Fibroblast of skin of left quadriceps (primary cell): ENCODE data around the gene PIAS4.

Experiments used
- DNase-seq, 2 experiments: peaks; one replicate each; pipeline ENCODE4 v3.0.0-alpha.2; 2013; ENCODE audit warnings: low read depth in 2 of 2

PIAS4 gene

DNA sequence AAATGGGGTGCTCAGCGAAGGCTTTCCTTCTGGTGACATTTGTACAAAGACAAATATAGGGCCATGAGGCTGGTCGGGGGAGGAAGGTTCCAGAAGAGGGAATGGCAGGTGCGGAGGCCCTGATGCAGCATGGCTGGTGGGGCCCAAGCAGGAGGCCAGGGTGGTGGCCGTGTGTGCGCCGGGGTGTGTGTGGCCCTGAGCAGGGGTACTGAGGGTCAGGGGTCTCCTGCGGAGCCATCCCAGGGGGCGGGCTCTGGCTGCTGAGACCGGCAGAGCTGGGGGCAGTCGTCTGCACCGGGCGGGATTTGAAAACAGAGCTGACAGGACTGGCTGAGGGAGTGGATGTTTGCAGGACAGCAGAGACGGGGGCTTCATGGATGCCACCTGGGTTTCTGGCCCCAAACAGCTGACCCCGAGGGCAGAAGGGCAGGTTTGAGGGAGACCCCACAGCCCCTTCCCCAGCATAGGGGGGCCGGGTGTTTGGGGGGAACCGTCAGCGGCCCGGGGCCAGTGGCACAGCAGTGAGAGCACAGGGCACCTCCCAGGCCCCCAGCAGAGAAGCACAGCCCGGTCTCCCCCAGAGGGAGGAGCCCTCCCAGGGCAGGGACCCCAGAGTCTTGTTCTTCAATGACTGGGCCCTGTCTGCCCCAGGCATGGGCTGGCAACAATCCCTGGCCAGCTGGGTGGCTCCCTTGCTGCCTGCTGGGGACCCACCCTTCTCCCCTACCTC lies 11.4 kb downstream of the PIAS4 start:
- DNase-seq, result no peak

DNA sequence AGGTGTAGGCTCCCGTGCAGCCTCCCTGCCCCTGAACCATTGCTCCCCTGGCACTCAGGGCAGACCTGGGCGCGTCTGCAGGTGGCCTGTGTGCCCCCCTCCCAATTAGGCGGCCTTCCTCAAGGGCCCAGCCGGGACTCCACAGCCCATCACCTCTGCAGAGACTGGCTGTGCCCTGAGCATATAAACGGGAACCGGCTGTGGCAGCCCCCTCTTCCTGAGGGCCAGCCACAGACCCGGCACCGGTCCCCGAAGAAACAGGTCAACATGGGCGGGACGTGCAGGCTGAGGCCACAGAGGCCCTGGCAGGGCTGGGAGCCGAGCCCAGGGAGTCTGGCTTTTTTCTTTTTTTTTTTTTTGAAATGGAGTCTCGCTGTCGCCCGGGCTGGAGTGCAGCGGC lies 12.0 kb downstream of the PIAS4 start:
- no peak for DNase-seq

DNA sequence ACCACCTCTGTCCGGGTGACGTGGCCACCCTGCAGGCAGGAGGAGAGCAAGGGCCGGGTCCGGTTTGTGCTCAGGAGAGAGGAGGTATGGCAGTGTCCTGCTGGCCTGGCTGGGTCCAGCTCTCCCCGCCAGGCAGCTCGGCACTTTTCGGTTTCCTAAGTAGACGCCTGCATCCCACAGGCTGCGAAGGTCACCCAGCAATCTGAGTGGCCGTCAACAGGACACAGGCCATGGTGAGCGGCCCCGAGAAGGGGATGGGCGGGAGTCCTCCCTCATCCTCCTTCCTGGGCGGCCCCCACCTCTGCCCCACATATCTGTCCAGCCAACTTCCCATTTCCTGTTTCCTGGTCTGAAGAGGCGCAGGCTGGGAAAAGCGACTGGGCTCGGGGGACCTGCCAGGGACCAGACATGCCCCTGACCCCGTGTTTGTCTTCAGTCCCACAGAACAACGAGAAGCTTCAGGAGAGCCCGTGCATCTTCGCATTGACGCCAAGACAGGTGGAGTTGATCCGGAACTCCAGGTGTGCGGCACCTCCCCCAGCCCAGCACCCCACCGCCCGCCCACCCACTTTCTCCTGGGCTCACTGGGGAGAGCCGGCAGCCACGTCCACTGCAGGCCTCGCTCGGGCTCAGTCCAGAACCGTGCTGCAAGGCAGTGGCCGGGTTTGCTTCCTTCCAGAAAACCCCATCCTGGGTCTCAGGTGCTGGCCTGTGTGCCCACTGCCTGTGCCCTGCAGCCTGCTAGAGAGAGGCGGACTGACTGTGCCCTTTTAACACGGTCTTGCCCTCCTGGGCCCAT lies 16.3 kb downstream of the PIAS4 start:
- DNase-seq, result no peak

DNA sequence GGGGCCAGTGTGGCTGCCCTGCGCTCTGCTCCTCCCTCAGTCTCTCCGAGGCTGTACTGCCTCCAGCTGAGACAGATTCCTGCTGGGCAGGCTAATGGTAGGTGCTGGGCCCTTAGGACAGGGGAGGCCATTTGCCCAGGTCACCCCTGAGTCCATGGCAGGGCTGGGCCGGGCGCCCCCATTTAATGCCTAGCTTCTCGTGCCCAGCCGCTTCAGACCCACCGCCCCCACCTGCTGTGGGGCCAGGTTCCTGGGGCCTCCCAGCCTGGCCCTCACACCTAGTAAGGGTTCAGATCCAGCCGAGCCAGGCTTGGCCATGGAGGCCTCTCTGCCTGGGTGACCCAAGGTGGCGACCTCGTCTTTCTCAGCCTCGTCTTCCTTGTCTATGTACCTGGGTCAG lies 17.8 kb downstream of the PIAS4 start:
- no peak for DNase-seq

DNA sequence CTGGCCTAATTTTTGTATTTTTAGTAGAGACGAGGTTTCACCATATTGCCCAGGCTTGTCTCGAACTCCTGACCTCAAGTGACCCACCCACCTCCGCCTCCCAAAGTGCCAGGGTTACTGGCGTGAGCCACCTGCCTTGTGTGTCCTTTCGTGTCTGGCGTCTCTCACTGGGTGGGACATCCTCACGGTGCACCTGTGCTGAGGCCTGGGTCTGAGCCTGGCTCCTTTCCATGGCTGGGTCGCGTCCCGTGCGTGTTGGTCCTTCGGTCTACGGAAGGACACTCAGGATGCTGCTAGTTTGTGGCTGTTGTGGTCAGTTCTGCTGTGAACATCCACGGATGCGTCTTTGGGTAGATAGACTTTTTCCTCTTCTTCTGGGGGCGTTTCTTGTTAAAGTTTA lies 19.6 kb downstream of the PIAS4 start:
- no peak for DNase-seq

DNA sequence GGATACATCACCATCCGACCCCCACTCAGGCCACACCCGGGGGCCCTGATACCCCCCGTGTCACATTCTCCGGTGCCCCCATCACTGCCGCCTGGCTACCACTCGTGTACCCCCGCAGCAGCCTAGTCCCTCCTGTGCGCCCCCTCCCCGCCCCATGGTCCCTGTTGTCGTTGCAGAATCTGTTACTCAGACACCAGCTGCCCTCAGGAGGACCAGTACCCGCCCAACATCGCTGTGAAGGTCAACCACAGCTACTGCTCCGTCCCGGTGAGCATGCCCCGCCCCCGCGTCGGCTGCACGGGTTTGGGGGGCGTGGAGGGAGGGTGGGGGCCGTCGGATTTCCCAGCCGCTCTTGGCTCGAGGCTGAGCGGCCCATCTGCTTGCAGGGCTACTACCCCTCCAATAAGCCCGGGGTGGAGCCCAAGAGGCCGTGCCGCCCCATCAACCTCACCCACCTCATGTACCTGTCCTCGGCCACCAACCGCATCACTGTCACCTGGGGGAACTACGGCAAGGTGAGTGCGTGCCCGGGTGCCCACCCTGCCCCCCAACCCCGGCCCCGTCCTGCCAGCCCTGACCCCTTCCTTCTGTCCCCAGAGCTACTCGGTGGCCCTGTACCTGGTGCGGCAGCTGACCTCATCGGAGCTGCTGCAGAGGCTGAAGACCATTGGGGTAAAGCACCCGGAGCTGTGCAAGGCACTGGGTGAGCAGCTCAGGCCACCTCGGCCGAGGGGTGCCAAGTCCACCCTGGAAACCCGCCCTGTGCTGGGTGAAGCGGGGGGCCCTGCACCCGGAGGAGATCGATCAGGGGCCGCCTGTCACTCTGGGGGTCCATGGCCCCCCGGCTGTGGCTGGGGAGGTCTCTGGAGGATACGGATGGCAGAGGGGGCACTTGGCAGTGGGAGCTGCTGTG lies 21.1 kb downstream of the PIAS4 start:
- no peak for DNase-seq

DNA sequence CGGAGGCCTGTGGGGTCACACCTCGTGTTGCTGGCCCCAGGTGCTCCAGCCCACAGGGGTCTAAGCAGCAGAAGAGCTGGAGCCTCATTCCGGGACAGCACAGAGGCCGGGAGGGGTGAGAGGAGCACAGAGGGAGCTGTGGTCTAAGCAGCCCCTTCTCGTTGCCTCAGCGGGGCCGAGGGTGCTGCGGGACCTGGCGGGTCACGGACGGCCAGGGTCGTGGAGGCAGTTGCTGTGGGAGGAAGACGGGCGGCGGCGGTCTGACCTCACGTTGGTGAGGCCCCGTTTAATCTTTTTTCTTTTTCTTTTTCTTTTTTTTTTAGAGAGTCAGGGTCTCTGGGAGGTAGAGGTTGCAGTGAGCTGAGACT lies 21.7 kb downstream of the PIAS4 start:
- no peak for DNase-seq

DNA sequence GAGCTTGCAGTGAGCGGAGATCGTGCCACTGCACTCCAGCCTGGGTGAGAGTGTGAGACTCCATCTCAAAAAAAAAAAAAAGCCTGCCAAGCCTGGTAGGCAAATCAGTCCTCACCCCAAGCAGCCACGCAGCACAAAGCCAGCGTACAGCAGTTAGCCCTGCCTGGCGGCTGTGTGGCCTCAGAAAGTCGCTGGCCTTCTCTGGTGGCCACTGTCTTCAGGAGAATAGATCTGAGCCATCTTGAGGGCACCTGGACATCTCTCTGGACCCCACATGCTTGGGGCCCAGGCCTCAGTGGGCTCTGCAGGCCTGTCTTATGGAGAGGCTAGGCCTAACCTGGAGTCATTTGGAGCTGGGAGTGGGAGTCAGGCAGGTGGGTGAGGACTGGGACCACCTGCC lies 23.0 kb downstream of the PIAS4 start:
- no peak for DNase-seq

DNA sequence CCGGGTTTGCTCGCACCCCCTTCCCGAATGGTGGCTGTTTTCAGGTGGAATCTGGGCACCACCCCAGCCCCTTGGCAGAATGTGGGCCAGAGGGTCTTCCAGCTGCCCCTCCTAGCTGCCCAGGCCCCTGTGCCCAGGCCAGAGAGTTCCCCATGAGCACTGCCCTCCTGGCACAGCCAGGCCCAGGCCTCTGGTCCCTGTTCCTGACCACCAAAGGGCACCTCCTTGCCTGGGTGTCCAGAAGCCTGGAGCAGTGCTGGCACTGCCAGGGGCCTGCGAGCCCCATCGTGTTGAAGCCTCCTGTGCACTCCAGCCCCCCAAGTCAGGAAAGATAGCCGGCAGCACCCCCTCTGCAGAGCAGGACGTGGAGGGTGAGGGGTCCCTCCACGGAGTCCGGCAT lies 23.4 kb downstream of the PIAS4 start:
- no peak for DNase-seq

DNA sequence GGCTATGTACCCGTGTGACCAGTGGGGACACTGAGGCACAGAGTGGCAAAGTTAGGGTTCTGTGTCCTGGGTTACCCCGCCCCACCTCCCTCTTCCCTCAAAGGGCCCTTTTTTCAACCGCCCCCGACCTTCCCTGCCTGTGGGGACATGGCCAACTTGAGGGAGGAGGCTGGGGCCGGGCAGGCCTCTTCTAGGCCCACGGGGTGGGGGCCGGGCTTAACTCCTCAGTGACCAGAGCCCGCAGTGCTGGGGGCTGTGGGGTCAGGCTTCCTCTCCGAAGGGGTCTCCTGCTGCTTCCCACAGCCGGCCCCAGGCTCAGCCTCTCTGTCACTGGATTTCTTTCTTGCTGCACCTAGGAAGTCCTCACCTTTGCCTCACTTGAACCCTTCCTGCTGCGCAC lies 23.9 kb downstream of the PIAS4 start:
- DNase-seq, result no peak

DNA sequence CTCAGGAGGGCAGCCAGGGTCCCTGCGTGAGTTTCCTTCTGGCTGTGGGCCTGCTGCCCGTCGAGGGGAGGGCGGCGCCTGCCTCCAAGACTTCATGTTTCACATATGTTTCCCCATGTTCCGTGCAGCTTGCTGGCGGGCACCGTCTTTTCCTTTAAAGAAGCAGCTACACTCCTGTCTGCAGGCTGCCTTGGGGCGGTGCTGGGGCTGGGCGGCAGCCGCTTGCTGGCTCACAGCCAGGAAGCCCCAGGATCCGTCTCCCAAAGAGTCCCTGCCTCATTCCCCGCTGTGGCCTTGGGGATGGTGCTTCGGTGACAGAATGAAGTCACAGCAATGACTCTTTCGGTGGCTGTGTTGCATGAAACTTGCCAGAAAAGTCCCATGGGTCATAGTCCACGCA lies 24.9 kb downstream of the PIAS4 start:
- DNase-seq, result no peak

DNA sequence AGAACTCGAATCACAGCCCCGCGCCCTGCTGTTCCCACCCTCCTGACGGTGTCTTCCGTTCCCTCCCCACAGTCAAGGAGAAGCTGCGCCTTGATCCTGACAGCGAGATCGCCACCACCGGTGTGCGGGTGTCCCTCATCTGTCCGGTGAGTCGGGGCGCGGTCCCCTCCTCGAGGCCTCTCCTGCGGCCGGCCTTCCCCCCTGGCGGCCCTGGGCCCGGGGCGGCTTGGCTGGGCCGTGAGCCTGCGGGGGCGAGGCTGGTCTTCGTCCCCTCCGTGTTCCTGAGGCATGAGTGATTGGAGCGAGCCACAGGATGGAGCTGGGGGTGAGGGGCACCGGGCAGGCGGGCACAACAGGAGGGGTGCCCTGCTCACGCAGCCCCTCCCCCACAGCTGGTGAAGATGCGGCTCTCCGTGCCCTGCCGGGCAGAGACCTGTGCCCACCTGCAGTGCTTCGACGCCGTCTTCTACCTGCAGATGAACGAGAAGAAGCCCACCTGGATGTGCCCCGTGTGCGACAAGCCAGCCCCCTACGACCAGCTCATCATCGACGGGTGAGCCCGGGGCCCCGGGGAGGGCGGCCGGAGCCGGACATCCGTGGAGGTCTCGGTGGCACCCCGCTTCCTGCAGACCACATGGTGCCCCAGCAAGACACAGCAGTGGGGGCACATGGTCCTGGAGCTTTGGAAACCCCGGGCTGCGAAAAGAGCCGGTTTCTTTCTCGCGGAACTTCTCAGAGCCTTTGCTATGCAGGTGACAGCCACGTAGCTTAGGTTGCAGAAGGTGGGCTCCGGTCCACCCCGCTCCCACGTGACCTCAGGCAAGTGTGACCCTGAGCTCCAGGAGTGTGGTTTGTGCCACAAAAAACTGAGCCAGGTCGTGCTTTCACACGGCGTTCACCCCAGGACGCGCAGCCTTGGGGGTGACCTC lies 25.8 kb downstream of the PIAS4 start:
- no peak for DNase-seq

DNA sequence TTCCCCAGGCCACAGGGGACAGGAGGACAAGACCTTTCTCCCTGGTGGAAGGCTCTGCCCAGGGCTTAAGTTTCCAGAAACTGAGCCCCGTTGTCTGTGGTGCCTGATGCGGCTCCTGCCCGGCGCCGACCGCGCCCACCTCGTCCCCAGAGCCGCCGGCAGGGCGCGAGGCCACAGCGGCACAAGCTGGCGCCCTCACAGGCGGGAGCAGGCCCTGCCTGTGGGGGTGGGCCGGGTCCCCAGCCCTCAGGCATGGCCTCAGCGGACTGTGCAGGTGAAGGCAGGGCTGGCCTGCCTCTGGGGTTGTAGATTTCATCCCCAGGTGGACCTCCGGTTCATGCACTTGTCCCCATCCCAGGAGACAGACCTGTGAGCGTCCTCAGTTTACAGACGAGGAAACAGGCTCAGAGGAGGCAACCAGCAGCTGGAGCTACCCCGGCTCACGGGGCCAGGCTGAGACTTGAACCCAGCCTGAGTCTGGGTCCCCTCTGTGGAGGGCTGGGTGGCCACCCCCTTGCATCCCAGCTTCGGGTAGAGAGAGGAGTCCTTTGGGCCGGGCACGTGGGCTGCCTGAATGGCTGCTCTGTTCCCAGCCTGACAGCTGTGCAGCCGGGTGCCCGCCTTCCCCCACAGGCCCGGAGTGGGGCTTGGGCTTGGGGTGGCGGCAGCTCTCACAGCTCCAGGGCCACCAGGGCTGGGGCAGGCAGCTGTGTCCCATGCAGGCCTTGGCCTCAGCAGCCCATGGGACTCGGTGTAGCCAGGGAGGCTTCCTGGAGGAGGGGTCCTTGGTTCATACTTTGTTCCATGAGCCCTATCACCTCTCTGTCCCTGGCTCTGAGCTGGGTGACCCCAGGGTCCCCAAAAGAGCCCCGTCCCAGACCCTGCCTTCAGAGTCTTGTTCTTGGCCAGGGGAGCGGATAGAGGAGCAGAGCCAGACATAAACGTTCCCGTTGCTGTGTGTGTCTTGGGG lies 26.8 kb downstream of the PIAS4 start:
- no peak for DNase-seq

DNA sequence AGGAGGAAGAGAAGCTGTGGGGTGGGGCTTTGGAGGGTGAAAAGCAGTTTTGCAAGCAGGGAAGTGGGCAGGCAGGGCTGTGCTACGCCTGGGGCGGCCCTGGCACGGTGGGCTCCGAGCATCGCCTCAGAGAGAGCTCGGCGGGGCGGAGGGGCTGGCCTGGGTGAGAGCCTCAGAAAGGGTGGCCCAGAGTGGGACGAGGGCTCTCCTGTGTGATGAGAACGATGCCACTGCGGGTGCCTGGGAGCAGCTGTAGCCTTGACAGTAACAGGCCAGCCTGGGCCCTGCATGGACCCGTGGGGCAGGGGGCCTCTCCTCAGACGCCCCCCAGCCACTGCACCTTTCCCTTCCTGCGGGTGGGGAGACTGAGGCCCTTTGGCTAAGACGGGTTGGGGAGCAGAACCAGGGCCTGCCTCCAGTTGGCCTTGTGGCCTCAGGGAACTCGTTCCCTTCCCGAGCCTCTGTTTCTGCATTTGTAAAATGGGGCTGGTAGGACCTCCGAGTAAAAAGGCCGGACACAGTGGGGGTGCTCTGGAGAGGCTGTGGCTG lies 27.6 kb downstream of the PIAS4 start:
- DNase-seq, result no peak

DNA sequence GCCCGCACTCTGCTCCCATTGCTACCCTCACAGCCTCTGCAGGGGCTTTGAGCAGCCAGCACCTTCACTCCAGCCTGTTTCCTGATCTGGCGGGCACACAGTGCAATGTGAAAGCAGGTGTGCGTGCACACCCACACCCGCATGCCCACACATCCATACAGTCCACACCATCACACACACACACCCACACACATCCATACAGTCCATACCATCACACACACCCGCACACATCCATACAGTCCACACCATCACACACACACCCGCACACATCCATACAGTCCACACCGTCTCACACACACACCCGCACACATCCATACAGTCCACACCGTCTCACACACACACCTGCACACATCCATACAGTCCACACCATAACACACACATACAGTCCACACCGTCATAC lies 28.0 kb downstream of the PIAS4 start:
- no peak for DNase-seq

DNA sequence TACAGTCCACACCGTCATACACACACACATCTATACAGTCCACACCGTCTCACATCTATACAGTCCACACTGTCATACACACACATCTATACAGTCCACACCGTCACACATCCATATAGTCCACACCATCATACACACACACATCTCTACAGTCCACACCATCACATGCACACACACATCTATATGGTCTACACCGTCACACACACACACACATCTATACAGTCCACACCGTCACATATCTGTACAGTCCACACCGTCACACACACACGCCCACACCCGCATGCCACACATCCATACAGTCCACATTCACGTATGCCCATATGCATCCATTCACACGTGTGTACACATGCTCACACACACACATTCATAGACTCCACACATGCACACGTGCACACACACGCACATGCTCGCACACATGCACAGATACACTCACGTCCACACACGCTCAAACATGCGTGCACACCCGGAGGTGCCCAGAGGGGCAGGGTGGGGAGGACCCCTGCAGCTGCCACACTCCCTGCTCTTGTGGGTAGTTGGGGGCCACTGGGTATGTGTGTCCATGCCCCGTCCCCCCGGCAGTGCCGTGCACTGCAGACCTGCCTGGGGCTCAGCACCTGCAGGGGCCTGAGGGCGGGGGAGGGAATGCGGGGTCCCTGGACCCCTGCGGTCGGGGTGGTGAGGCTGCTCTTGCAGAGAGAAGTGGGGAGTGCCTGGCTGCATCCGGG lies 29.2 kb downstream of the PIAS4 start:
- no peak for DNase-seq

DNA sequence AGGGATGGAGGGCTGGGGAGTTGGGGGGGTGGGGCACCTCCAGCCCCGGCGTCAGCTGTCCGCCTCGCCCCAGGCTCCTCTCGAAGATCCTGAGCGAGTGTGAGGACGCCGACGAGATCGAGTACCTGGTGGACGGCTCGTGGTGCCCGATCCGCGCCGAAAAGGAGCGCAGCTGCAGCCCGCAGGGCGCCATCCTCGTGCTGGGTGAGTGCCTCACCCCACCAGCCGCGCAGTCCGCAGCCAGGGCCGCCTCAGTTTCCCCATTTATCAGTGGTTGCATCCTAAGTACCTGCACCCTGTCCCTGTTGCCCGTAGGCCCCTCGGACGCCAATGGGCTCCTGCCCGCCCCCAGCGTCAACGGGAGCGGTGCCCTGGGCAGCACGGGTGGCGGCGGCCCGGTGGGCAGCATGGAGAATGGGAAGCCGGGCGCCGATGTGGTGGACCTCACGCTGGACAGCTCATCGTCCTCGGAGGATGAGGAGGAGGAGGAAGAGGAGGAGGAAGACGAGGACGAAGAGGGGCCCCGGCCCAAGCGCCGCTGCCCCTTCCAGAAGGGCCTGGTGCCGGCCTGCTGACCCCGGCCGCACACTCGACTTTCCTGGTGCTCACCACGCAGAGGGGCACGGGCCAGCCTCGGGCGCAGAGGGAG lies 29.9 kb downstream of the PIAS4 start:
- DNase-seq, result no peak

DNA sequence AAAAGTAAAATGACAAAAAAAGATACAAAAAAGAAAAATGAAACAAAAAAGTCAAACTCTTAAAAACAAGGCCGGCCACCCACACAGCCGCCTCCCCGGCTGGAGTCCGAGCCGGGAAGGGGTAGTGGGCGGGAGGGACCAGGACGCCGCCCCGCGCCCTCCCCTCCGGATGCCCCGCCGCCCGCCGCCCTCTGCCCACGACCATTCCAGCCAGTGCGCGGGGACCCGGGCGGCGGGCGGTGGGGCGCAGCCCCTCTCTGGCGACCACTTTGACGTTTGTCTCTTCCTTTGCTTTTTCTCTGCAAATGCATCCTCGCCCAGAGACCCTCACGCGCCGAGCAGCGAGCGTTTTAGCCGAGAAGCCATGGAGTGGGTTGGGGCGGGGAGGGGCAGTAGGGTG lies 30.5 kb downstream of the PIAS4 start:
- no peak for DNase-seq
